Activated CD8-positive, alpha-beta memory T cell treated with anti-CD3 and anti-CD28 coated beads for 48 hours (primary cell): Measurements from ENCODE around the gene THRAP3.
"Not testable (repeated sequence)": the region's sequence is repeated elsewhere in the genome, so short reads cannot be mapped to it uniquely, and the experiment has no call there.

ENCODE experiments used
- DNase-seq, 3 experiments: peaks; one replicate each; pipeline ENCODE4 v3.0.0-alpha.2; 2020; ENCODE audit warnings: low read depth in 2 of 3, low spot score in 2 of 3

THRAP3 gene

DNA sequence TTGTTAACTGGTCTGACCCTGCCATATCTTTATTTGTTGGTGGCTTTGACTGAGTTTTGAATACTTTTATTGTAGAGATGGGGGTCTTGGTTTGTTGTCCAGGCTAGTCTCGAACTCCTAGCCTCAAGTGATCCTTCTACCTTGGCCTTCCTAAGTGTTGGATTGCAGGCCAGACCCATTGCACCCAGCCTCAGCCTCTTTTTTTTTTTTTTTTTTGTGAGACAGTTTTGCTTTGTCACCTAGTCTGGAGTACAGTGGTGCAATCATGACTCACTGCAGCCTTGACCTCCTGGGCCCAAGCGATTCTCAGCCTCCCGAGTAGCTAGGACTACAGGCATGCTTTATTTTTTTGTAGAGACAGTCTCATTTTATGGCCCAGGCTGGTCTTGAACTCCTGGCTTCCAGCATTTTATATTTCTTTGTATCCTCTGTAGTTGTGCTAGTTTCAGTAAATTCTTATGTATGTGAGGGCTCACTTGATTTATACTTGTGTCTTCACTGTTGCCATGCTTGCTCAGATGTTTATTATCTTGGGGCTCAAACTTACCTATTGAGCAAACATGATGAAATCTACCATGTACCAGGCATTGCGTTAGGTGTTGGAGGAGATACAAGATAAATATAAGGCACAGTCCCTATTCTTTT lies 24.1 kb downstream of the THRAP3 start:
- DNase-seq = no peak

DNA sequence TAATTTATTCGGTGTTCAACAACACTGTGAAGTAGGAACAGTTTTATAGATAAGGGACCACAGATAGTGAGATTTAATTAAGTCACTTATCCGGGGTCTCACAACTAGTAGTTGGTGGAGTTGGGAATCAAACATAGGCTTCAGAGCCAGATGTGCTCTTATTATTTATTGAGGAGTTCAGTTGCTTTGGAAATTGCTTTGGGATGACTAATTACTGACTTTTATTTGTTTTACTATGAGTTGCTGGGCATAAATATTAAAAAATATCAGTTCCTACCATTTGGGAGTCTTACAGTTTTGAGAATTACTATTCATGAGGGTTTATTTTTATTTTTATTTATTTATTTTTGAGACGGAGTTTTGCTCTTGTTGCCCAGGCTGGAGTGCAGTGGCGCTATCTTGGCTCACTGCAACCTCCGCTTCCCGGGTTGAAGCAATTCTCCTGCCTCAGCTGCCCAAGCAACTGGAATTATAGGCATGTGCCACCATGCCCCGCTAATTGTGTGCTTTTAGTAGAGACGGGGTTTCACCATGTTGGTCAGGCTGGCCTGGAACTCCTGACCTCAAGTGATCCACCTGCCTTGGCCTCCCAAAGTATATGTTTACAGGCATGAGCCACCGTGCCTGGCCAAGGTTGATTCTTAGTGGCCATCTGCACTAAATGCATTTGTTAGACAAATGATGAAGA lies 27.7 kb downstream of the THRAP3 start:
- DNase-seq = no peak

GRCh38 chr1:36252482-36252824 lies 28.2 kb downstream of the THRAP3 start:
- DNase-seq = not testable (repeated sequence)

GRCh38 chr1:36253161-36253862 lies 29.1 kb downstream of the THRAP3 start:
- no peak for DNase-seq

GRCh38 chr1:36256558-36257374 lies 32.5 kb downstream of the THRAP3 start:
- no peak for DNase-seq

DNA sequence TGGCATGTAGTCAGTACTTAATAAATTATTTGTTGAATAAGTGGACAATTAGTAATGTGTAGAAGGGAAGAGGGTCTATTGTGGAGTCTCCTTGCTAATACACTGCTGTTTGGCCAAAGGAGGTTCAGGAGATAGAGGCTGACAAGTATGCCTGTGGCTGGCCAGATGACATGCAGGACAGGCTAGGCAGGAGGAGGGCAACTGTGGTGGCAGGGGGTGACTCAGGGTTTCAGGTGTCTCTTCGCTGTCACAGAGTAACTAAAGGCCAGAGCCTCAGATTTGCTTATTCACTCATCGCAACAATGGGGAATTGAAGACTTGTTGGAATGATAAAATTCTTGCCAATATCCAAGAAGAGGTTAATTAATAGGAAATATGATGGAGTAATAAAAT lies 33.1 kb downstream of the THRAP3 start:
- no peak for DNase-seq

GRCh38 chr1:36258960-36259344 lies 34.7 kb downstream of the THRAP3 start:
- no peak for DNase-seq

DNA sequence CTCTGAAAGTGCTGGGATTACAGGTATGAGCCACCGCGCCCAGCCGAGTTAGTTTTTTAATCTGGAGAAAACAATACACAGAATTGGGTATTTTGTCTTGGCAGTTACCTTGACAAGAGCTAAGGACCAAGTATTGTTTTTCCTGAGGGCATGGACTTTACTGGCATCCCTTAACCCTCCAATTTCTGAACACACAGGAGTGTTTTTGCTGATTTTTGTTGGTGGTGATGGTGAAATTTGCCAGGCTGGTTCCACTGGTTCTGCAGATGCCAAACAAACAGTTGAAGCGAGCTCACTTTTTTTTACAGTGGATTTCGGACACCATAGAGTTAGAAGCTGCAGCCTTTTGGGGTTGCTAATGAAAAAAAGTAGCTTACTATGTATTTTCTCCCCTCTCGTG lies 44.7 kb downstream of the THRAP3 start:
- DNase-seq = no peak

- DNase-seq = no peak
Measured at GRCh38 chr1:36269408-36269838, 45.2 kb downstream of the THRAP3 start.

DNA sequence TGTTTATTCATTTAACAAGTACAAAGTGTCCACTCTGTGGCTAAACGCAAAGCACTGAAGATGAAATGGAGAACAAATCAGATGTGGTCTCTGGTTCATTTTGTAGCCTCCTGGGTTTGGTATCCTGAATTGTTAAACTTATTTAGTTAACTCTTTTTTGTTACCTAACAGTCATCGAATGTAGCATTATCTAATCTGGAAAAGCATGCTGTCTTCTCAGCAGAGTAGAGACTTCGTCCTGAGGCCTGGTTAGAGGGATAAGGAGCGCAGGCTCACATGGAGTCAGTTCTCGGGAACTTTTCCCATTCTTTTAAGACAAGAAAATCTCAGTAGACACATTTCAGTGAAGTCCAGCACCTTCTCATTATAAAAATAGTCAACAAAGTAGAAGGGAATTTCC lies 48.8 kb downstream of the THRAP3 start:
- no peak for DNase-seq

GRCh38 chr1:36274201-36274600 lies 50.0 kb downstream of the THRAP3 start:
- DNase-seq = no peak

DNA sequence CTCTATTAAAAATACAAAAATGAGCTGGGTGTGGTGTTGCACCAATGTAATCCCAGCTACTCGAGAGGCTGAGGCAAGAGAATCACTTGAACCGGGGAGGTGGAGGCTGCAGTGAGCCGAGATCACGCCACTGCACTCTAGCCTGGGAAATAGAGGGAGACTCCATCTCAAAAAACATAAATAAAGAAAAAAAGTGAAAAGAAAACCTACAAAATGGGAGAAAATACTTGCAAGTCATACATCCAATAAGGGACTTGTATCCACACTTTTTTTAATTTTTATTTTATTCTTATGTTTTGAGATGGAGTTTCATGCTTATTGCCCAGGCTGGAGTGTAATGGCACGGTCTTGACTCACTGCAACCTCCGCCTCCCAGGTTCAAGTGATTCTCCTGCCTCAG lies 52.4 kb downstream of the THRAP3 start:
- DNase-seq = no peak

- DNase-seq = no peak
Measured at GRCh38 chr1:36279110-36279788, 55.0 kb downstream of the THRAP3 start.

DNA sequence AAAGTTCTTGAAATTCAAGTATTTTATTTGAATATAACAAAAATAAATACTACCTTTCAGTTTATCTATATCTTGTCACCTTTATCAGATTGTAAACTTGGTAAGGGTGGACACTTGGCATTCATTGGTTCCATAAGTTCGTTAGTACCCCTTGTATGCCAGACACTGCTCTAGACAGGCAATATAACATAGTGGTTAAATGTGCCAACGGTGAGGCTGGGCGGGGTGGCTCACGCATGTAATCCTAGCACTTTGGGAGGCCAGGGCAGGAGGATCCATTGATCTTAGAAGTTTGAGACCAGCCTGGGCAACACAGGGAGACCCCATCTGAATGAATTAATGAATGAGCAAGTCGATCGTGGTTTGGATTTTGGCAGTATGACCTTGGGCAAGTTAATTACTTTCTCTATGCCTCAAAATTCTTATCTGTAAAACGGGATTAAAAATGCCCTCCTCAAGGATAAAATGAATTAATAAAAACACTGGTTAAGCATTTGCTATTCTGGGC lies 55.6 kb downstream of the THRAP3 start:
- DNase-seq = no peak

- no peak for DNase-seq
Measured at GRCh38 chr1:36284061-36284460, 59.8 kb downstream of the THRAP3 start.

DNA sequence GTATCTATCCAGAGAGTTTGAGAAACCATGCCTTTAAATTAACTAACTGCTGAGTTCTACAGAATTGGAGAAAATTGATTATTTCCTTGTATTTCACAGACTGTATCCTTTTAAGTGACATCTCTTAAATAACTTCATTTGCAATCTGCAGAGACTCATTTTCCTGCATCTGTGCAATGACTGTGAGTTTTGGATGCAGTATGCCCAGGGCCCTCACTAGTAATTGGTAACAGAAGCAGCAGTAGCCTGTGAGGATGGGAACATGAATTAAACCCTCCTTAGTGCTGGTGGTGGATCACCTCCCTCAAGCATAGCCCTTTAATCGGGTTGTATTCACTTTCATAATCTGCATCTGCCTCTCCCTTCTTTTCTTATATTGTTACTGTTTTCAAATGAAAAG lies 60.3 kb downstream of the THRAP3 start:
- no peak for DNase-seq

GRCh38 chr1:36285443-36286101 lies 61.3 kb downstream of the THRAP3 start:
- DNase-seq = no peak

DNA sequence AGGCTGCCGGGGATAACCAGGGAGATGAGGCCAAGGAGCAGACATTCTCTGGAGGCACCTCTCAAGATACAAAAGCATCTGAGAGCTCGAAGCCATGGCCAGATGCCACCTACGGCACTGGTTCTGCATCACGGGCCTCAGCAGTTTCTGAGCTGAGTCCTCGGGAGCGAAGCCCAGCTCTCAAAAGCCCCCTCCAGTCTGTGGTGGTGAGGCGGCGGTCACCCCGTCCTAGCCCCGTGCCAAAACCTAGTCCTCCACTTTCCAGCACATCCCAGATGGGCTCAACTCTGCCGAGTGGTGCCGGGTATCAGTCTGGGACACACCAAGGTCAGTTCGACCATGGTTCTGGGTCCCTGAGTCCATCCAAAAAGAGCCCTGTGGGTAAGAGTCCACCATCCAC lies 62.6 kb downstream of the THRAP3 start:
- DNase-seq = no peak

DNA sequence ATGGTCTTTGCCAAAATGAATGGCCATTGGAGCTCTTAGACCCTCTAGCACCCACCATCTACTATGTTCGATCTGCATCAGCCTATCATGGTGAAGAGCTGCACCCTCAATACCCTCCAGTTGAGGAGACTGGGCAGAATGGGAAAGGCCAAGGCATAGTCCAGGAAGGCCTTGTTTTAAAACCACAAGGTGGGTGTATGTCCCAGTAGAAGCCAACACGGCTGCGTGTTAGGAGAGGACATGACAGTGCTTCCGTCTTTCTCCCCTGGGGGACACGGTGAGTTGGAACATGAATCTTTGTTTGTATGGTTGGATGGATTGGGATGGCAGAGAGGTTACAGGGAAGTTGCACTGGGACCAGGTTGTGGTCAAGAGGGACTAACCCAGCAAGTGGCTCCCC lies 63.4 kb downstream of the THRAP3 start:
- no peak for DNase-seq

DNA sequence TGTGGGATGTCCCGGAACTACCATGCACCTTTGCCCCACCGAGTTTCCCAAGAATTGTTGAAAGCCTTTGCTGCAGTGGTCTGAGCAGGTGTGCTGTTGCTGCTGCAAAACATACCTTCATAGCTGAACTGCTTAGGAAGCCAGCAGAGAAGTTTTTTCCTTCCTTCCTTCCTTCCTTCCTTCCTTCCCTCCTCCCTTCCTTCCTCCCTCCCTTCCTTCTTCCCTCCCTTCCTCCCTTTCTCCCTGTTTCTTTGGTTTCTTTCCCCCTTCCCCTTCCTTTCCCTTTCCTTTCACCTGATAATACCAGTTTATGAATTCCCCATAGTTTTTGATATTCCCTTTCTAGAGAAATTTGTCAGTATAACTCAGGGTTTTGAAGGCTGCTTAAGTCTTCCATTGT lies 71.1 kb downstream of the THRAP3 start:
- no peak for DNase-seq
